SK-N-MC (cell line): Measurements from ENCODE around the gene ISLR2.

Experiments used
- EZH2 ChIP-seq: fragments of 200-600 bp; sonication (generic); IDR thresholded peaks from one replicate; pipeline ENCODE4 v1.6.1; 2017; ENCODE audit warnings: antibody characterized with exemption
- FOXP2 ChIP-seq: optimal IDR thresholded peaks from 2 replicates; pipeline ENCODE3; 2011; ENCODE audit warnings: mild to moderate bottlenecking, moderate library complexity; ENCODE audit not compliant: insufficient read depth; ENCODE audit errors: extremely low read length, control extremely low read depth
- POLR2AphosphoS5 ChIP-seq: IDR thresholded peaks from 2 replicates; pipeline ENCODE4 v1.6.1; 2012; ENCODE audit warnings: mild to moderate bottlenecking, low read depth, low read length, borderline replicate concordance

DNA sequence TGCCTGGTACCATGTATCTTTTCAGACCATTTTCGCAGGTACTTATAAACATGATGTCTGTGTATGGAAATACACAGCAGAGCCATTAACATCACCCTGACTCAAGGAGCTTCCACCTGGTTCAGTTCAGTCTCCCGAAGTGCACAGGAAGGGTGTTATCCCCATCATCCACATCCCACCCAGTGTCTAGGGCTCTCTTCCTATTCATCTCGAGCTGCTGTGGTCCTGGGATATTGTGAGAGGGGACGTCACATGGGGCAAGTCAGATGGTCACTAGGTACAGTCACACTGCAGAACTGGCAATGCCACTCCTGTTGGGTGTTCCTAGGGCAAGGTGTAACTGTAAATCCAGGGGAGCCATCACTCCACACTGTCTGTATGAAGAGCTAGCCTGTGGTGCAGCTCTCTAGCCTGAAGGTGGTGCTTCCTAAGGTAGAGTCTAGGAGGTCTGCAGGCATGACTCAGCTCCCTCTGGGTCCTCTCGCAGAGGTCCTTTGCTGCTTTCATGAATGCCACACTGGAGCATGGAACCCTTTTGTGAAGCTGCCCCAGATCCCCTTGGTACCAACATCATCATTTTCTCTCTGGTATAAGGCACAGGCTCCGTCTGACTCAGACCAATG is 13.9 kb downstream of the ISLR2 start:
- TF ChIP-seq POLR2AphosphoS5 (no peak), EZH2 (no peak), FOXP2 (no peak)
